Esophagus muscularis mucosa (tissue), 3 donors: ENCODE data around the gene SLC17A9.

Experiments
- POLR2A ChIP-seq: fragments of 450-650 bp; IDR thresholded peaks from one replicate; pipeline ENCODE4 v1.6.1; 2017; ENCODE audit warnings: antibody characterized with exemption, moderate library complexity, mild to moderate bottlenecking, low read depth
- TF ChIP-seq, protein P1 (sequence below), 3 experiments: fragments of 200-600 bp in 2 of 3; fragments of 450-650 bp in 1 of 3; sonication (generic) in 2 of 3; IDR thresholded peaks; one replicate each; pipeline ENCODE4 v1.5.1; 2017 to 2019; ENCODE audit warnings: antibody characterized with exemption in 3 of 3, mild to moderate bottlenecking in 2 of 3, moderate library complexity in 1 of 3

DNA sequence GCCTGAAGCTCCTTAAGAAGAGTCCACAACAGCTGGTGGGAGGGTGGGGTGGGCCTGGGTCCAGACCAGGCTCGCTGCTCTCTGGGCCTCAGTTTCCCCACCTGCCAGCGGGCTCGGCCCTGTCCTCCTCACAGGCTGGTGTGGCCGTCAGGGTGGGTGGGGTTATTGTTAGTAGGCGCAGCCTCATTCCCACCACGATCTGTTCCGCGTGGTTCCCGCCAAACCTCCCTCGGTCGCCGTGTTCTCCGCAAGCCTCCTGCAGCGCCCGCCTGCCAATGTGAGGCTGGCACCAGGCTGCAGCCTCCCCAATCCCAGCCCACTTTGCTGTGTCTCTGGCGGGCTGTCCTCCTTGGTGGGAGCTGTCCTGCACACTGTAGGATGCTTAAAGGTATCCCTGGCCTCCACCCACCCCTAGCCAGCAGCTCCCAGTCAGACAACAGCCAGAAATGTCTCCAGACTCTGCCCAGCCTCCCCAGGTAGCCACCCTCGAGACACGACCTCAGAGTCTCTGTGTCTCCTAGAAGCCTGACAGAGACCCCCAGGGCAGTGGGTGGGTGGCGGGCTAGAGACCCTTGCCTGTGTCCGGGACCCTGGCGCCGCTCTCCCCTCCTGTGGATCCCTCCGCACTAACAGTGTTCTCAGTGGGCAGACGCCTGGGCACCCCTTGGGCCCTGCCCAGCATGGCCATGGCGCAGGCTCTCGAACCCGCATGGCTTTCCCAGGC is 15.3 kb downstream of the SLC17A9 start:
- TF ChIP-seq, protein P1, sequence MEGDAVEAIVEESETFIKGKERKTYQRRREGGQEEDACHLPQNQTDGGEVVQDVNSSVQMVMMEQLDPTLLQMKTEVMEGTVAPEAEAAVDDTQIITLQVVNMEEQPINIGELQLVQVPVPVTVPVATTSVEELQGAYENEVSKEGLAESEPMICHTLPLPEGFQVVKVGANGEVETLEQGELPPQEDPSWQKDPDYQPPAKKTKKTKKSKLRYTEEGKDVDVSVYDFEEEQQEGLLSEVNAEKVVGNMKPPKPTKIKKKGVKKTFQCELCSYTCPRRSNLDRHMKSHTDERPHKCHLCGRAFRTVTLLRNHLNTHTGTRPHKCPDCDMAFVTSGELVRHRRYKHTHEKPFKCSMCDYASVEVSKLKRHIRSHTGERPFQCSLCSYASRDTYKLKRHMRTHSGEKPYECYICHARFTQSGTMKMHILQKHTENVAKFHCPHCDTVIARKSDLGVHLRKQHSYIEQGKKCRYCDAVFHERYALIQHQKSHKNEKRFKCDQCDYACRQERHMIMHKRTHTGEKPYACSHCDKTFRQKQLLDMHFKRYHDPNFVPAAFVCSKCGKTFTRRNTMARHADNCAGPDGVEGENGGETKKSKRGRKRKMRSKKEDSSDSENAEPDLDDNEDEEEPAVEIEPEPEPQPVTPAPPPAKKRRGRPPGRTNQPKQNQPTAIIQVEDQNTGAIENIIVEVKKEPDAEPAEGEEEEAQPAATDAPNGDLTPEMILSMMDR (IDR thresholded peaks at IDR 0.05) = no peak
- TF ChIP-seq POLR2A = no peak
